HG02938 (cell line): ENCODE data around the gene PKDREJ.
"Not testable (repeated sequence)": the region's sequence is repeated elsewhere in the genome, so short reads cannot be mapped to it uniquely, and the experiment has no call there.

Experiments
- ATAC-seq: cut with Tn5 transposase; IDR thresholded peaks from one replicate; pipeline ENCODE4 v1.9.1; 2021; ENCODE audit warnings: mild to moderate bottlenecking, moderate library complexity; ENCODE audit not compliant: unreplicated experiment

The PKDREJ gene

DNA sequence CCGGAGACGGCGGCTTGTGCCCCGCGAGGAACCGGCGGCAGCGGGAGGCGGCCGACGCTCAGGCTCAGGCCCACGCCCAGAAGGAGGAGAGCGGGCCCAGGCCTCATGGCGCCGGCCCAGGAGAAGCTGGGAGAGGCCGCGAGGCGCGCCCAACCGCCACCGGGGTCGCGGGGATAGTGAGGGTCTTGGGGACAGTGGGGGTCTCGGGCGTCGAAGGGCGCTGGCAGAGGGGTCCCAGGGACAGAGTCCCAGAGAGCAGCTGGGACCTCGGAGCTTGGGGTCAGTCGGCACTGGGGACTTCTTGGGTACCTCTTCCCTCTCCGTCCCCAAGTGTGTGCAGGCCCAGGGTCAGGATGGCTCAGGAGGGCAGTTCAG, at the start of gene PKDREJ:
TSS of gene PKDREJ (minus strand) at position 128 of the 375 bp plus-strand sequence. CDS start at position 107, 21 bp downstream.
- no peak for ATAC-seq

DNA sequence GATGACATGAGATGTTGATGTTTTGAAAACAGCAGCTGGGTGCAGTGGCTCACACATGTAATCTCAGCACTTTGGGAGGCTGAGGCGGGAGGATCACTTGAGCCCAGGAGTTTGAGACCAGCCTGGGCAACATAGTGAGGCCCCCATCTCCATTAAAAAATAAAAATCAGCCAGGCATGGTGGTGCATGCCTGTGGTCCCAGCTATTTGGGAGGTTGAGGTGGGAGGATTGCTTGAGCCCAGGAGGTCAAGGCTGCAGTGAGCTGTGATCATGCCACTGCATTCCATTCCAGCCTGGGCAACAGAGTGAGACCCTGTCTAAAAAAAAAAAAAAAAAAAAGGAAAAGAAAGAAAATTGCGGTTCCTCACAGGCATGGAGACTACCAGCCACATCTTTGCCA, 49.7 kb upstream of the PKDREJ start:
- not testable (repeated sequence) for ATAC-seq

- ATAC-seq, result no peak
Observed at GRCh38 chr22:46312056-46312455, 48.9 kb upstream of the PKDREJ start.

GRCh38 chr22:46309526-46310085, 46.5 kb upstream of the PKDREJ start:
- no peak for ATAC-seq

GRCh38 chr22:46308283-46308988, 45.3 kb upstream of the PKDREJ start:
- ATAC-seq, result no peak

DNA sequence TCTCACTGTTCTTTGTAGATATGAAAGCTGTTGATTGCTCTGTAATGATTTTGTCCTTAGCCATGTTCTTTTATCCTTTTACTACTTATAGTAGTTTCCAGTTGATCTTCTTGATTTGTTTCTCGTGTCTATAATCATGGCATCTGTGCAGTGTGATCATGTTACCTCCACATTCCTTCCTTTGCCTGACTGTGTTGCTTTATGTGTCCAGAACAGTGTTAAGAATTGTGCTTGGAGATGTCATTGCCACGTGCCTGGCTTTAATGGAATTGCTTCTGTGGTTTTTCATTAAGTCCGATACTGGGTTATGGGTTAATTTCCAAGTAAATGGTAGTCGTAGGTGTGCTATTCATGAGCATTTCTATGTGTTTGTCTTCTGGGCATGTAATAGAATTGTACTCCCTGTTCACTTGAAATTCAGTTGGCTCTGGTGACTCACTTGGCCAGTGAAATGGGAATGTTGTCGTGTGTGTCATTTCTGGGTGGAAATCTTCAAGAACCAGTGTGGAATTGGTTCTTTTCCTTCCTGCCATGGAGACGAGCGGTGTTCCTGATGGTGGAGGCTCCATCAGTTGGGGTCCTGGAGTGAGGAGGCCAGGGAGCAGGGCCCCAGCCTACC, 40.3 kb upstream of the PKDREJ start:
- no peak for ATAC-seq

DNA sequence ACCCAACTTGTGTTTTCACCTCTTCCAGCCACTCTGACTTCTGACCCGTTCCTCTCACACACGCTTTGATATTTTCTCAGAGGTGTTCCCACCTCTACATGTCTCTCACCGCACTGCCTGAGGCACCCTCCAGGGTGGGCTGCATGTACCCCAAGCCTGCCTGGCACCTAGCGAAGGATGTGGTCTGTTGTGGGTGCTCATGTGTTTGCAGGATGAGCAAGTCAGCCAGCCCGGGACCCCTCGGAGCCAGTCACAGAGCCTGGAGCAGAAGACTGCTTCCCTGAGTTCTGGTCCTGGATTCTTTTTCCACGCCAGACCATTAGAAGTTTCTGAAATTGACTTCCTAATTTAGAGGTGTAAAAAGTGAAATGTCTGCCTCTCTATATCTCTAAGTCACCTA, 37.3 kb upstream of the PKDREJ start:
- no peak for ATAC-seq

DNA sequence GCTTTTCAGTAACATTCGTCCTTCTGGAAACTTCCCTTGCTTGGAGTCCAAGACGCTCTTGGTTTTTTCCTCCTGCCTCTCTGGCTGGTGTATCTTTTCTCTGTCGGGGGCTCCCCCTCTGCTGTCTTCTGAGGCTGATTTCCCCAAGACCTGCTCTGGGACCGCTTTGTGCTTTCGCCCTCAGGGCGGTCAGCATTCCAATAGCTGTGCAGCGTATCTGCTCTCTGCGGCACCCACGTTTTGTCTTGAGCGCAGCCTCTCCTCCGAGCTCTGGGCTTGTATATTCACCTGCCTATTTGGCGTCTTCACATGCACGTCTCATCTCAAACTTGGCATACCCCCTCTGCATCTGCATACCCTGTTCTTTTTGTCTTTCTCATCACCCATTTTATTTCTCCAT, 36.0 kb upstream of the PKDREJ start:
- no peak for ATAC-seq

DNA sequence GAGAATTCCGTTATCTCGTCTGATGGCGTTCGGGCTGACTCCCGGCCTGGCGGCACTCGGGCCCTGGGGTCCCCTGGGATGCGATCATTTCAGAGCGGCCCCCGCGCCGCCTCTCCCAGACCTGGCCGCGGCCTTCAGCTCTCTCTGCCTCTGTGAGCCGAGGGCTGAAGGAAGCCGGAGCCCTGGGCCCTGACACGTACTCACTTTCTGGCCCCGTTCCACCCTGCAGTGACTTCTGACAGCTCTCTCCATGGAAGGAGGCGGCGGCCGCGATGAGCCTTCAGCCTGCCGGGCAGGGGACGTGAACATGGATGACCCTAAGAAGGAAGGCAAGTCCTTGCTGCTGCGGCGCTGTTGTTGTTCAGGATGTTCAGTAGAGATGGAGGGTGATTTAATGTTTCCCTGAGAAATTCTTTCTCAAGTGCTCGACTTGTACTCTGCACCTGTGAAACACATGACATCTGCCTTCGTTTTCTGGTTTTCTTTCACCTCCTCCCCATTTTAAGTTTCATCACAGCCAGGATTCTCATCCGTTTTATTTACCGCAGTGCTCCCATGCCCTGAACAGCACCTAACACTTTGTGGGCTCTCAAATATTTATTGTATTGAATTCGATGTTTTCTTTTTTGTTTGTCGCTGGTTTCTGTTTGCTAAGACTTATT, 34.1 kb upstream of the PKDREJ start:
- ATAC-seq, result no peak

- peak; percentile 90 for ATAC-seq
Observed at GRCh38 chr22:46296257-46297150, 33.4 kb upstream of the PKDREJ start, which contains the start of gene GTSE1. Gene GTSE1, plus strand, starts transcription at chr22:46296870. Its CDS starts 531 bp downstream, at chr22:46297401.

GRCh38 chr22:46295277-46295971, 32.3 kb upstream of the PKDREJ start:
- no peak for ATAC-seq

DNA sequence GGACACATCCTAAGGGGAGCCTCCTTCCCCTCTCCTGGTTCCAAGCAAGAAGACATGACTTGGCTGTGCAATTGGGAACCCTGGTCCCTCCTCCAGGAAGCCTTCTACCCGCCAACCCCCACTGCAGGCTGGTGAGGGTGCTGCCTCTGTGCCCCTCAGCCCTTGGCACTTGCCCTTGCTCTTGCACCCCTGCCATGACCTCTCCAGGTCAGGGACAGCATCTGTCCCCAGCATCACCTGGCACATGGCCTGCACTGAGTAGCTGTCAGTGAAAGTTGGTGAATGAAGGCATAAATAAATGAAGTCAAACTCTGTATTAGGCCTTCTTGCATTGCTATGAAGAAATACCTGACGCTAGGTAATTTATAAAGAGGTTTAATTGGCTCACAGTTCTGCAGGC, 31.6 kb upstream of the PKDREJ start:
- ATAC-seq, result no peak

GRCh38 chr22:46293577-46294260, 30.6 kb upstream of the PKDREJ start:
- no peak for ATAC-seq

- ATAC-seq, result no peak
Observed at GRCh38 chr22:46292732-46293131, 29.6 kb upstream of the PKDREJ start.

GRCh38 chr22:46292173-46292572, 29.0 kb upstream of the PKDREJ start:
- ATAC-seq, result no peak

GRCh38 chr22:46290843-46291785, 28.0 kb upstream of the PKDREJ start:
- no peak for ATAC-seq

DNA sequence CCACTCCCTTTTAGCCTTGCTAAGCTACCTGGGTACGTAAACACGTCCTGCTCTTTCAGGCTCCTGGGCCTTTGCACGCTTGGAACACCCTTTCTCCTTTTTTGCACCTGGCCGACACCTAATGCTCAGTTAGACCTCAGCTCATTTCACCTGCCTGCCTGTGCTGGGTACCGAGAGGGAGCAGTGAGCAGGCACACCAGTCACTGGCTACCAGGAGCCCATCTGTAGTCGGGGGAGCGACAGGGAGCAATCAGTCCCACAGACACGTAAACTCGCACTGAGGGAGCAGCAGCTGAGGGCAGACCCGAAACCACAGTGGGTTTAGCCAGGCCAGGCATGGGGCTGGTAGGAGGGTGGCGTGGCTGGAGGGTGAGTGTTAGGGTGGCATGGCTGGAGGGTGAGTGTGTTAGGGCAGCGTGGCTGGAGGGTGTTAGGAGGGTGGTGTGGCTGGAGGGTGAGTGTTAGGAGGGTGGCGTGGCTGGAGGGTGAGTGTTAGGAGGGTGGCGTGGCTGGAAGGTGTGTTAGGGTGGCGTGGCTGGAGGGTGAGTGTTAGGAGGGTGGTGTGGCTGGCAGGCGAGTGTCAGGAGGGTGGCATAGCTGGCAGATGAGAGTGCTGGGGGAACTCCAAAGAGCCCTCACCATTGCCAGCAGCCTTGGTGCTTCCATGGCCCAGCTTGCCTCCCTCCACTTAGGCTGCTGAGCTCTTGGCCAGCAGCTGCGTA, 27.1 kb upstream of the PKDREJ start:
- no peak for ATAC-seq
